Skeletal muscle cell (primary cell): ENCODE data around the gene FAM227B.
"Not testable (repeated sequence)": the region's sequence is repeated elsewhere in the genome, so short reads cannot be mapped to it uniquely, and the experiment has no call there.

Experiments
- DNase-seq: peaks from one replicate; pipeline ENCODE4 v3.0.0-alpha.2; 2010; ENCODE audit warnings: low read depth
- H3K4me3 ChIP-seq: 2 replicates; pipeline ENCODE4 v1.5.1; 2011; ENCODE audit warnings: low read depth, mild to moderate bottlenecking, control low read depth, low read length, moderate library complexity

FAM227B gene

DNA sequence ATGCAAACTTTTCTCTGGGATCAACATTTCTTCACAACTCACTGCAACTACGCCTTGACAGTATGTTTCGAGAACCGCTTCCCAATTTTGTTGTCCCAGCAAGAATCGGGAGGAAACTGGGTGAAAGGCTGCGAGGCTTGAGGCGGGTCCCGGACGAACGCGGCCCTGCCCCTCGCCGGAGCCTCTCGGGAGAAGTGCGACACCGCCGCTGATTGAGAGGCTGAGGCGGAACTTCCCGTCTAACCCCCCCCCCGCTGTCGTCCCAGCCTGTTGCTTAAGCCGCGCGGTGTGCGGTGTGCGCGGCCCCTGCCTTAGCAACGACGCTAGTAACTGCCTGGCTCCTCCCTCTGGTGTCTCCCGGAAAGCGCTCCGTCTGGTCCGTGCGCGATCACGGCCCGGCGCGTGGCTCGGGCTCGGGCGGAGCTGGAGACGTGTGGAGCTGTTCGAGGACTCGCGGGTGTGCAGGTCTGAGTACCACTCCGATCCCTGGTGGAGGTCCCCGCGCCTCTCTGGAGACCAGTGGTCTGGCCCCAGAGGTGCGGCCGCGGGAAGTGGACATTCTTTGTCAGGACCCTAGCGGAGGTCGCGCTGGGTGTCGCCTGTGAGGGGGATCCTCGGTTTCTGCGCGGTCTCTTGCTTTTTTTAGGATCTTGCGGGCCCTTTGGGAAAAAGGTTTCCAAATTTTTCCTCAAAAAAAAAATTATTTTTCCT lies at the start of gene FAM227B, which contains the start of gene DTWD1:
FAM227B (minus strand) TSS at position 161 of the 711 bp plus-strand sequence. CDS start 5,647 bp downstream, outside the sequence.
DTWD1 (plus strand) TSS at position 391 of the 711 bp plus-strand sequence. CDS start 4,120 bp downstream, outside the sequence.
- peak within 1 kb of the TSS; percentile 74 for H3K4me3 ChIP-seq
- DNase-seq: peak; percentile 97

GRCh38 chr15:49669288-49669687 lies 48.7 kb upstream of the FAM227B start:
- no peak overlapping the region for H3K4me3 ChIP-seq
- DNase-seq: no peak

- H3K4me3 ChIP-seq, DNase-seq: not testable (repeated sequence)
Observed at GRCh38 chr15:49666486-49666885, 45.9 kb upstream of the FAM227B start.

DNA sequence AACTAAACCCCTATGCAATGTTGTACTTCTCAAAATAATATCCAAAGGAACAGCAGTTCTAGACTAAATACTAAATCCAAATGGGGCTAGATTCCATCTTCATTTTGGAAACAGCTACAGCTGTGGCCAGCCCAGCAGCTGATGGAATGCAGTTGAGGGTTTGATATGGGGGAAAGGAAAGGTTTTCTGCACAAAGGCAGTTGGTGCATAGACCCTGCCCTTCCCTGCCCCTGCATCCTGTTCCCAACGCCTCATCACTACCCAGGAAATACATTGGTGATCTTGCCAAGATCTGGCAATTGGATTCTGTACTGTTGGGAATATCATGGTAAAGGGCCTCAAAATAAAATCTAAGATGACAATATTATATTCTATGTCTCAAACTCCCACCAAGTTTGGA lies 44.1 kb upstream of the FAM227B start:
- no peak for DNase-seq
- no peak overlapping the region for H3K4me3 ChIP-seq

GRCh38 chr15:49656734-49657133 lies 36.1 kb upstream of the FAM227B start:
- no peak overlapping the region for H3K4me3 ChIP-seq

GRCh38 chr15:49652922-49653321 lies 32.3 kb upstream of the FAM227B start:
- DNase-seq: no peak
- H3K4me3 ChIP-seq: no peak overlapping the region

More at GRCh38 chr15:49656734-49657133, 36.1 kb upstream of the FAM227B start:
- no peak for DNase-seq

DNA sequence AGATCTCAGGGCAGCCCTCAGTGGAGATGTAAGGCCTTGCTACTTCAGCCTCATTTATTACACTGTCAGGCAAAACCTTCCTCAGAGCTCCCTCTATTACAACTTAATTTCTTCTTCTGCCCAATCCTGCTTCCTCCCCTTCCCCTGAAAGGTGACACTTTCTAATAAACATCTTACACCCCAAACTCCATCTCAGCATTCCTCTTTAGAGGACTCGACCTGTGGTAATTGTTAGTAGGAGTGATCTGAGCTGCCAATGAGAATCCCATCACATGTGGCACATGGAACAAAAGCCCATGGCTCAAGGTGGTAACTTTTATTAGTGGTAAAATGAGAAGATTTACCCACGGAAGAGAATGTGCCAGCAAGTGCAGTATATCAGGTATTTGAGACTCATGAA lies 30.1 kb upstream of the FAM227B start:
- no peak for DNase-seq
- no peak overlapping the region for H3K4me3 ChIP-seq

DNA sequence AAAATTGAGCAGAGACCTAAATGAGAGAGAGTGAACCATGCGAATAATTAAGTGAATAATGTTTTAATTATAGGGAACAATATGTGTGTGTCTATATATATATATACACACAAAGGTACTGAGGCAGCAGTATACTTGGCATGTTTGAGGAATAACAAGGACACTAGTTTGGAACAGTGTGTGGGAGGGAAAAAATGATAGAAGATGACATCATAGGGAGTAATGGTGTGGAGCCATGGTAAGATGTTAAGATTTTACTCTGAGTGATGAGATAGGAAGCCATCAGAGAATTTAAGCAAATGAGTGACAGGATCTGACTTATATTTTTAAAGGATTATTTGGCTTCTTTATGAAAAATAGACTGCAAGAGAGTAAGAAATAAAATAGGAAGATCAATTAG lies 29.4 kb upstream of the FAM227B start:
- H3K4me3 ChIP-seq: no peak overlapping the region
- no peak for DNase-seq

DNA sequence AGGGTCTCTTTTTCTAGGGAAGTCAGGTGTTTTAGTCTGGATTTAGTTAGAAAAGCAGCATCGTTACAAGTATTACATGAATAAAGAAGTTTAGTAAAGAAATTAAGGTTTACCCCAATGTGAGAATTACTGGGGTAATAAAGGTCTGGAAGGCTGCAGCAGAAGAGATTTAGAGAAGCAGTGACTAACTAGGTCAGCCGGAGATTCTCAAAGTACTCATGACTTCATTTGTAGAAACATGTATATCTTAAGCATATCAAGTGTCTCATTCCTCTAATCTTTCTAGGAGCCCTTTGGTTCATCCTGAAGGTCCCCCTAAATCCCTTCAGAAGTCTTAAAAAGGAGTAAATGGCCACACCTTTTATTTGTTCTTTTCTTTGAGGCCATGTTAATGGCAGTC lies 26.3 kb upstream of the FAM227B start:
- no peak for DNase-seq
- no peak overlapping the region for H3K4me3 ChIP-seq

DNA sequence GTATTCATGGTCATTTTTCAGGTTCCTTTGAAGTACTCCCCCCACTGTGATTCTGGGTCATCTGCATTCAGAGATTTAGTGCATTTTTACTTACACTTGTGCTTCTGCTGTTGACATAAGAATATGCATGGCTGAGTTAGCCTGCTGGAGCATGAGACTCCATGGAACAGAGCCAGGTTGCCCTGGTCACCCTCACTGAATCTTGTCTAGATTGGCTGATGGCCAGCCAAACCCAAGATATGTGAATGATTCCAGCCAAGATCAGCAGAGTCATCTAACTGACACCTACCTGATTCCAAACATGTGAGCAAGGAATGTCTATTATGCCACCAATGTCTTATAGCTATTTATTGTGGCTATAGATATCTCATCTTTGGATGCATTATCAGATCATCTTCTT lies 25.3 kb upstream of the FAM227B start:
- H3K4me3 ChIP-seq: no peak overlapping the region
- DNase-seq: peak; percentile 47

DNA sequence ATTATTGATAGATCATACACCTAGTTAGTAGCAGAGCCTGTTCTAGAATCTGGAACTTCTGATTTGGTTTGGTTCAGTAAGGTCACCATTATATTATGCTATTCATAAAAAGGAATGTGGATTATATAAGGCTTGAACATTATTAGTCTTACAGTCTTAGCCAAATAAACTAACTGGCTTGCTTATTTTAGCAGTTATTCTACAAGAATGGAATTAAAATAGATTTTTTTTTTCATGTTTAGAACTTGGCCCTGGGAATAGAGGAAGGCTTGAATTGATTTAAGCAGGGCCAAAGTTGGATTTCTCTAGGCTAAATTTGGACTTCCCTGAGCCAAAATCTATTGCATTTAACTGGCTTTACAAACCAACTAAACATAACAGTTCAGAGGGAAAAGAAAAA lies 24.7 kb upstream of the FAM227B start:
- DNase-seq: no peak
- no peak overlapping the region for H3K4me3 ChIP-seq

DNA sequence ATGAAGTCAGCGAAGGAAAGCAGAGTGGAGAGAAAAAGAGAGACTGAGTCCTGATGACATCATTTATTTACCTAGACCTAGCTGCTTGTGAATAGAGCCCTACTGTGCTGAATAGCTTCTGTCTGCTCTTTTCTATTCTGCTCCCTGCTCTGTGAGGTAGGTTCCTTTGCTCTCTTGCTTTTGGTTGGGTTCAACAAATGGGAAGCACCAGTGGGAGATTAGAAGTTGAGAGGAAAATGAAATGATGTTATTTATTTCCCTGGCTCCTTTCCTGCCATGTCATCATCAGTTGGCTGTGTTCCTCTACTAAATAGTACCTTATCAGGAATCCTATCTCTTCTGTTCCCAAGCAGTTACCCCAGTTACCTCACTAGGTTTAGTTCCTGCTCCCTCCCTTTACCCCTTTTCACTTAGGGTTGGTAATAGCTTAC lies 23.8 kb upstream of the FAM227B start:
- H3K4me3 ChIP-seq: no peak overlapping the region
- DNase-seq: no peak

DNA sequence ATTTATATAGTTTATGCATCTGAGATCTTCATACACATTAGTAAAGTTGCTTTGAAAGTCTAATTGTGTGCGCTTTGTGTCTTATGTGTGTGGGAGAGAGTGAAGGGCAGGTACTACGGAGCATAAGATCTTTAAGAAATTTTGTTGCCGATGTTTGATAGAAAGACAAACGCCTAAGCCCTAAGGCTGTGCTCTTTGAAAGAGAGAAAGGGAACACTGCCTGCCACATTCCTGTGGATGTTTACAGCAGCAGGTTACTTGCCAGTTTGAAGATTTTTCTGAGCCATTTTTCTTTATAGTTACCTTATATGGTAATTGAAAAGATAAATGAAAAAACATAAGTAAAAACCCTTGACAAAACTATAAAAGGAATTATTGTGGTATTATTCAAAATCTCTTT lies 17.2 kb upstream of the FAM227B start:
- no peak overlapping the region for H3K4me3 ChIP-seq
- DNase-seq: no peak

GRCh38 chr15:49628379-49628778 lies 7.8 kb upstream of the FAM227B start:
- no peak for DNase-seq

GRCh38 chr15:49627407-49627877 lies 6.8 kb upstream of the FAM227B start:
- no peak for DNase-seq
- H3K4me3 ChIP-seq: no peak overlapping the region

More at GRCh38 chr15:49628379-49628778, 7.8 kb upstream of the FAM227B start:
- H3K4me3 ChIP-seq: no peak overlapping the region

DNA sequence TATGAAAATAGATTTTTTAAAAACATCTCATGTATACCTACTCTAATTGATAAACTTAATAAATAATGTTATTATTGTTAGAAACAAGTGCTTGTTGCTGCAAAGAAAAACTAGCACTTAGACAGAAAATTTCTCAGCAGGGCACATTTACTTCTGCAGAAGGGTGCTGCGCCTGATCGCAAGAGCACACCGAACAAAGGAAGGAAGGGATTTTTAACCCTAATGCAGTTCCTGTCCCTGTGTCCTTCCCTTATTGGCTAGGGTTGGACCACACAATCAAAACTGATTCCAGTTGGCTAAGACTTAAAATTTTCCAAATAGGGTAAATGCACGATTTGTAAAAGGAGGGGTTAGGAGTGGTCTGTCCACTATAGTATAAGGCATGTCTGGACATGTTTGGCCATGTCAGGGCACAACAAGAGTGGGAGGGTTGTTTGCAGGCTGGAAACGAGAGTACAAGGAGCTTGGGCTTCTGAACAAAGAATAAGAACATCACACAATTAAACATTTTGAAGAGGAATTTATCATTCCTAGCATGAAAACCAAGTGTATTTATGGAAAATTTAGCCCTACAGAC lies 4.9 kb upstream of the FAM227B start:
- H3K4me3 ChIP-seq: no peak overlapping the region

DNA sequence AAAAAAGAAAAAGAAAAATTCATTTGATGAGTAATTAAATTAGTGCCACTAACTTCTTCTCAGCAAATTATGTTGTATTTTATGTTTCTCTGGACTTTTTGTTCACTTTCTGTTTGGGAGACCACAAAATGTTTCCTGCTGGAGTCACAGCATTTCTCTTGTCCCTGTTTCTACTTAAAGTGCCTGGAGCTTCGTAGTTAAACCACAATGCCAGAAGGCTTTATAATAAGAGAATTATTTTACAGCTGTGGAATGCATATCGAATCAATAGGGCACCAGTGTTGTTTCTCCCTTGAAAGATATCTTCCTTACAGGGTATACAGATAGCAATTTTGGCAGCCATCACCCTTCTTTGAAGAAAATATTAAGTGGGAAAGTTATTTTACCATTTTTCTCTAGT lies 3.4 kb upstream of the FAM227B start:
- DNase-seq: no peak
- no peak overlapping the region for H3K4me3 ChIP-seq

More for the DNA sequence above, 4.9 kb upstream of the FAM227B start:
- no peak for DNase-seq

GRCh38 chr15:49622561-49622960 lies 1.9 kb upstream of the FAM227B start:
- H3K4me3 ChIP-seq: no peak overlapping the region
- DNase-seq: no peak

DNA sequence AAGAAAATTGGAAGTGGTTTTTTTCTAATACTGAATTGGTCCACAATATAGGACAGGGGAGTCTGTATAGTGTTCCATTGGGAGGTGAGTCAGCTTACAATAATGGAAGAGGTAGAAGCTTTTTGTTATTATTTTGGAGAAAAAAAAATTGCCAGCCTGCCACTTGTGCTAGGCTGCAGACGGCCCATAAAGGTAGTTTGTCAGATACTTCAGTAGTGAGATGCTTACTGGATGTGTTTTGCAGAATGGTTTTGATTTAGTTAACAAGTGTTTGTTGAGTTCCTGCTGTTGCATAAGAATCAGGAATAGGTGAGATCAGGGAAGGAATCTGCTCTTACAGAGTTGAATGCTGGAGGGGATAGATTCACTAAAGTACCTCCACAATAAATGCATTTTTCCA lies 1.3 kb upstream of the FAM227B start:
- H3K4me3 ChIP-seq: peak overlapping the region; percentile 74
- DNase-seq: no peak

DNA sequence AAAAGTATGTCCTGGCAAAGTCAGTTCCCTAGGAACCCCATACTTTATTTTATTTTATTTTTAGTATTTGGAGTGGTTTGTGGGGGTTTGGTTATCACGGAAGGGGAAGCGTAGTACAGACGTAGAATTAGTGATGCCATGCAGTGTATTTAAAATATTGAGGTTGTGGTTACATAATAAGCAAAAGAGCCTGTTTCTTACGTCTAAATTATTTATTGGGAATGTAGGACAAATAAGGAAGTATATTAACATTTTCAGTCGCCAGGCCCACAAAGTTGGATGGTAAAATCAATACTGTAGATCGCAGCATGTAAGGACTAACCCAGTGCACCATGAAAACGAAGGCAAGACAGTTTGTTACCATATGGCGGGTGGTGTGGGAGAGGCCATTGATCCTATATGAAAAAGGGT lies 788 bp upstream of the FAM227B start:
- no peak for DNase-seq
- H3K4me3 ChIP-seq: peak overlapping the region; percentile 74

- peak overlapping the region; percentile 74 for H3K4me3 ChIP-seq
- no peak for DNase-seq
Observed at GRCh38 chr15:49620199-49620598, 419 bp downstream of the FAM227B start.
